Measurements from ENCODE around the gene LNX1. TPM values are rescaled to one million over a fixed set of nuclear protein-coding genes. Genes with fewer than 3 reads are reported as not detected.
"Not testable (repeated sequence)": the region's sequence is repeated elsewhere in the genome, so short reads cannot be mapped to it uniquely, and the experiment has no call there.

The LNX1 gene
- total RNA-seq, 4 donors from 2014 or later, result 7.2 to 72.4 (median 19.0) TPM

DNA sequence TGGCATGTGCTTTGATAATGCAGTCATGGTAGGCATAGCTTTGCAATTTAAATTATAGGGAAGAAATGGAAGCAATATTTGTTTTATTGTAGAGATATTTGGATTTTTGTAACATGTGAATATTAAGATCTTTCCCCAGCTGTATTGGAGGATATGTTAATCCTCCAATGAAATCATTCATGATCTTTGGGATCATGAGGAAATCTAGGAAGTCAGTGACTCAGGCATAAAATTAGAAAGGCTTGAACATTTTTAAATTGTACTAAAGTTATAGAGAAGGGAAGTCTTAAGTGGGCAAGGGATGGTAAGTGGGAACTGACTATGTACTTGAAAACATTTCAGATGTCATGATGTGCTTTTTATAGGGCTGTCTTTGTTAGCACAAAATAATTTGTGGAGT, 167.0 kb downstream of the LNX1 start:
- no peak for ATAC-seq (ENCODE audit: low FRiP score)
- TF ChIP-seq CTCF (IDR thresholded peaks at IDR 0.05), result no peak
- DNase-seq (ENCODE audit: low spot score), result no peak

GRCh38 chr4:53422367-53422766, 168.9 kb downstream of the LNX1 start:
- no peak for DNase-seq (ENCODE audit: low spot score)
- TF ChIP-seq CTCF (IDR thresholded peaks at IDR 0.05), result no peak
- ATAC-seq (ENCODE audit: low FRiP score), result no peak

- TF ChIP-seq CTCF (IDR thresholded peaks at IDR 0.05), result no peak
- DNase-seq (ENCODE audit: low spot score) (no peak), ATAC-seq (ENCODE audit: low FRiP score) (no peak)
Observed at GRCh38 chr4:53421791-53422190, 169.5 kb downstream of the LNX1 start.

GRCh38 chr4:53419208-53419607, 172.1 kb downstream of the LNX1 start:
- no peak for DNase-seq (ENCODE audit: low spot score)
- ATAC-seq (ENCODE audit: low FRiP score), result no peak
- TF ChIP-seq CTCF (IDR thresholded peaks at IDR 0.05), result no peak

DNA sequence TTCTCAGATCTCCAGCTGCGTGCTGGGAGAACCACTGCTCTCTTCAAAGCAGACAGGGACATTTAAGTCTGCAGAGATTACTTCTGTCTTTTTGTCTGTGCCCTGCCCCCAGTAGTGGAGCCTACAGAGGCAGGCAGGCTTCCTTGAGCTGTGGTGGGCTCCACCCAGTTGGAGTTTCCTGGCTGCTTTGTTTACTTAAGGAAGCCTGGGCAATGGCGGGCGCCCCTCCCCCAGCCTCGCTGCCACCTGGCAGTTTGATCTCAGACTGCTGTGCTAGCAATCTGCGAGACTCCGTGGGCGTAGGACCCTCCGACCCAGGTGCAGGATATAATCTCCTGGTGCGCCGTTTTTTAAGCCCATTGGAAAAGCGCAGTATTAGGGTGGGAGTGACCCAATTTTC, 181.8 kb downstream of the LNX1 start:
- not testable (repeated sequence) for ATAC-seq (ENCODE audit: low FRiP score)

More for the DNA sequence above, 181.8 kb downstream of the LNX1 start:
- not testable (repeated sequence) for DNase-seq (ENCODE audit: low spot score)

Other genes with a start within 250 kb of the LNX1 start
- gene SCFD2, start 225.4 kb downstream of the LNX1 start, total RNA-seq, result 10 to 100 TPM; 26.4 to 65.6 (median 28.4) TPM
- gene FIP1L1, start 213.8 kb downstream of the LNX1 start, total RNA-seq, result 10 to 100 TPM; 31.6 to 51.4 (median 38.7) TPM